Activated CD4-positive, alpha-beta T cell treated with anti-CD3 and anti-CD28 coated beads, Interleukin-2, Interleukin-4, amounts not matched to agents 100 ng/mL and 50 ng/mL, durations not matched to agents 16 hours and 8 hours (primary cell): ENCODE results near the gene ELL.

Experiments used
- DNase-seq: peaks from one replicate; pipeline ENCODE4 v3.0.0-alpha.2; 2020; ENCODE audit warnings: low spot score

ELL gene

GRCh38 chr19:18433735-18434398 lies 88.0 kb downstream of the ELL start:
- DNase-seq = no peak

DNA sequence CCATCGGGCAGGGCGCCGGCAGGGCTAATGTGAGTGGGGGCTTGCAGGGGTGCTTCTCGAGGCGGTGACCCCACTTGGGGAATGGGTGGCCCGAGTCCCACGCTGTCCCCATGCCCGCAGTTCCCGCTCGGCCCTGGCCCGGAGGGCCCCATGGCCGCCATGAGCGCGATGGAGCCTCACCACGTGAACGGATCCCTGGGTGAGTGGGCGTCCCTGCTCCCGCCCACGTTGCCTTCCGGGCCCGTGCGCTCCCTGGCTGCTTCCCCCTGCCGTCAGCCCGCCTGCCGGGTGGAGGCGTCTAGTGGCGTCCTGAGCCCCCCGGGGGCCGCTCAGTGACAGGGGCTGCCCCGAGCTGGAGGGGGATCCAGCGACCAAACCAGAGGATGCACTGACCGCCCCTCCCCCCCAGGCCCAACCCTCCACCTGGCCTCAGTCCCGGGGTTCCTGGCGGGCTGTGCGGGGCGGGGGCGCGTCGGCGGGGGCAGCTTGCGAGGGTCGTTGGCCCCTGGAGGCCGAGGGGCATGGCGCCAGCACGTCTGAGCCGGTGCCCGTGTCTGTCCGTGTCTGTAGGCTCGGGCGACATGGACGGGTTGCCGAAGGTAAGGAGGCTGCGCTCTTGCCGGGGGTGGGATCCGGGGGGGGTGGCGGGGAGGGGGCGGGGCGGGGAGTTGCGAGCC lies 88.7 kb downstream of the ELL start:
- no peak for DNase-seq

DNA sequence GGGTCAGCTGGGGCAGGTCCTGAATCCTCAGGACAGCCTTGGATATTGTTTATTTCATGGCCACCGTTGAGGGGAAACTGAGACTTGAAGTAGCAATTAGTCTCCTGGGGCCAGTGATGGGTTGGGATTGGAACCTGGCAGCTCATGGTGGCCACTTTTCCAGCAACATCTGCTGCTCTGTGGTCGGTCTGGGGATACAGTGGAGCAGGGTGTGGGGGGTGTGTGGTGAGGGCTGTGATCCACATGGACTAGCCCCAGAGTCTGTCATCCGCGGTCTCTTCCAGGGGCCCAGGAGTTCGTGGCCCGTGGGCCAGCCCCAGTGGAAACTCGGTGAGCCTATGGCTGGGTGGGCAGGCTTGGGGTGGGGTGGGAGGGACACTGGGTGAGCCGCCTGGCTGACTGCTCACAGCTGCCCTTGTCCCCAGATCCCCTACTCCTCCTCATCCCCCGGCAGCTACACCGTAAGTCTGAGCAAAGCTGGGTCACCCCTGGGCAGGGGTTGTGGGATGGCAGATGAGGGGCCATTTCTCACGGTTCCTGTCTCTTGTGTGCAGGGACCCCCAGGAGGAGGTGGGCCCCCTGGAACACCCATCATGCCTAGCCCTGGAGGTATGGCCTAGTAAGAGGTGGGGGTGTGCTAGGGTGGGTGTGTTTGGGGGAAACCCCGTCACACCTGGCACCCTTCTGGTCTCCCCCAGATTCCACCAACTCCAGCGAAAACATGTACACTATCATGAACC lies 89.4 kb downstream of the ELL start:
- no peak for DNase-seq

DNA sequence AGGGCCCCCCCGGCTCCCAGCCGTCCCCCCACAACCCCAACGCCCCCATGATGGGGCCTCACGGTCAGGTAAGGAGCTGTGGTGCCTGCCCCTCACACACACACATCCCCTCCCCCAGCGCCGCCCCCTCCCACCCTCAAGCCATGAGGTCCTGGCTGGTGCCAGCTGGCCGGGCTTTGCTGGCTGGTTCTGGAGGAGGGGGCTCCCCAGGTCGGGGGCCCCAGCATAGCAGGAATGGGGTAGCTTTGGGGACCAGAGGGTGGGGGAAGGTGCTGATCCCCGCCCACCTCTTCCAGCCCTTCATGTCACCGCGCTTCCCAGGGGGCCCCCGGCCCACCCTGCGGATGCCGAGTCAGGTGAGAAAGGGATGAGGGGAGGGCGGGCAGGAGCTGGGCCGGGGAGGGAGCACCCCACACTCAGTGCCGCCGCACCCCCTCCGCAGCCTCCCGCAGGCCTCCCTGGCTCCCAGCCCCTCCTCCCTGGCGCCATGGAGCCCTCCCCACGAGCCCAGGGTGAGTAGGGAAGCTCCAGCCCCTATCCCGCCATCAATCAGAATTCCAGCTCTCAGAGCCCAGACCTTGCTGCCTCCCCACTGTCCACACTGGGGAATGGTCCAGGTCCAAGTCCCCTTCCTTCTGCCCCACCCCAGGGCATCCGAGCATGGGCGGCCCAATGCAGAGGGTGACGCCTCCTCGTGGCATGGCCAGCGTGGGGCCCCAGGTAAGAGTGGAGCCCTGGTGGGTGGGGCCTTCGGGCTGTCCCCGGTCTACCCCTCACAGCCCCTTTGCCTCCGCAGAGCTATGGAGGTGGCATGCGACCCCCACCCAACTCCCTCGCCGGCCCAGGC lies 90.3 kb downstream of the ELL start:
- DNase-seq = no peak

DNA sequence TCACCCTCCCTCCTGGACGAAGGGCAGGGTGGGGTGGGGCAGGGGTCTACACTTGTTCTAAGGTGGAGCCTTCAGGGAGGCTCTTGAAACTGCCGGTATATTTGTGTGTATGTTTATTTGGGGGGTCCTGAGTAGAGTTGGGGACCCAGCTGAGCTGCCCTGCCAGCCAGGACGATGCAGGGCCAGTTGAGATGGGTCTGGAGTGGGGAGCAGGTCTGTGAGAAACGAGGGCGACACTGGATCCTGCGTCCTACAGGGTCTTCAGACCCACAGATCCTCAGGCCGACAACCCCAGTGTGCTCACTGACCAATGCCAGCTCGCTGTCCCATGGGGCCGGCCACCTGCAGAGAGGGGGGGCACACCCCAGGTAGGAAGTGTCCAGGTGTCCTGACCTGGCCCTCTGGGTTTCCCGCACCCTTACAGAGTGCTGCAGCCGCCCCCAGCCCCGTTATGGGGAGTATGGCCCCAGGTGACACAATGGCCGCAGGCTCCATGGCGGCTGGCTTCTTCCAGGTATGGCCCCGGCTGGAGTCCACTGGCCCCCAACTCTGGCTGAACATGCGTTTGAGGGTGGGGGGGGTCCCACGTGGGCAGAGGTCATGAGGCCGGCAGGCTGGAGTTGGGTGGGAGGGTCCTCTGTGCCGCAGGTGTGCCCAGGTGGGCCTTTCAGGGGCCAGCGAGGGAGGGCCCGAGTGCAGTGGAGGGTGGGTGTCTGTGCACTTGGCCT lies 91.3 kb downstream of the ELL start:
- DNase-seq = no peak

- DNase-seq = no peak
Measured at GRCh38 chr19:18429717-18430416, 92.0 kb downstream of the ELL start.

- DNase-seq = peak; percentile 79
Measured at GRCh38 chr19:18428787-18429674, 92.8 kb downstream of the ELL start.

DNA sequence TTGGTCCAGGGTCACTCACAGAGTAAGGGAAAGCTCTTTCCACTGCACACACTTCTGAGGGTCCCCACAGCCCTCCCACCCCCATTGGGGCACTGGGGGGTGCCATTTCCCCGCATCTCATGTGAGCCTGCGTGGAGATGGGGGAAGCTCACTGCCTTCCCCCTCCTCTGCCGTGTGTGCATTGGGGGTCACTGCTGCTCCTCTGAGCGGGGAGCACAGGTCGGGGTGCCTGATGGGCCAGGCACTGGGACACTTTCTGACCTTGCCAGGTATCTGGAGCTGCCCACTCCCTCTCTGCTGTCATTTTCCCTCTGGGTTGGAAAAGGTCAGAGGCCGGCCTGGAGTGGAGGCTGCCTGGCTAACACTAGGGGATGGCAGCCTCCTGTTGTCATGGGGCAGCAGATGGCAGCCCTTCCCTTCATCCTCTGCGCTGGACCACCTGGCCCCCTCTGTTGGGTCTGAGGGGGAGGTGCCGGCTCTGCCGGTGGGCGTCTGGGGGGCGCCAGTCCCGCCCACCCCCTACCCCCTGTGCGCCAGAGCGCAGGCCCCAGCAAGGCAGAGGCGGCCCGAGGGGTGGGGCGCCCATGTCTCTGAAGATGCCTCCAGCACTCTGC lies 93.6 kb downstream of the ELL start:
- no peak for DNase-seq

- no peak for DNase-seq
Measured at GRCh38 chr19:18427743-18428113, 94.1 kb downstream of the ELL start.

- DNase-seq = no peak
Measured at GRCh38 chr19:18427080-18427742, 94.7 kb downstream of the ELL start.

- no peak for DNase-seq
Measured at GRCh38 chr19:18426416-18426767, 95.5 kb downstream of the ELL start.

DNA sequence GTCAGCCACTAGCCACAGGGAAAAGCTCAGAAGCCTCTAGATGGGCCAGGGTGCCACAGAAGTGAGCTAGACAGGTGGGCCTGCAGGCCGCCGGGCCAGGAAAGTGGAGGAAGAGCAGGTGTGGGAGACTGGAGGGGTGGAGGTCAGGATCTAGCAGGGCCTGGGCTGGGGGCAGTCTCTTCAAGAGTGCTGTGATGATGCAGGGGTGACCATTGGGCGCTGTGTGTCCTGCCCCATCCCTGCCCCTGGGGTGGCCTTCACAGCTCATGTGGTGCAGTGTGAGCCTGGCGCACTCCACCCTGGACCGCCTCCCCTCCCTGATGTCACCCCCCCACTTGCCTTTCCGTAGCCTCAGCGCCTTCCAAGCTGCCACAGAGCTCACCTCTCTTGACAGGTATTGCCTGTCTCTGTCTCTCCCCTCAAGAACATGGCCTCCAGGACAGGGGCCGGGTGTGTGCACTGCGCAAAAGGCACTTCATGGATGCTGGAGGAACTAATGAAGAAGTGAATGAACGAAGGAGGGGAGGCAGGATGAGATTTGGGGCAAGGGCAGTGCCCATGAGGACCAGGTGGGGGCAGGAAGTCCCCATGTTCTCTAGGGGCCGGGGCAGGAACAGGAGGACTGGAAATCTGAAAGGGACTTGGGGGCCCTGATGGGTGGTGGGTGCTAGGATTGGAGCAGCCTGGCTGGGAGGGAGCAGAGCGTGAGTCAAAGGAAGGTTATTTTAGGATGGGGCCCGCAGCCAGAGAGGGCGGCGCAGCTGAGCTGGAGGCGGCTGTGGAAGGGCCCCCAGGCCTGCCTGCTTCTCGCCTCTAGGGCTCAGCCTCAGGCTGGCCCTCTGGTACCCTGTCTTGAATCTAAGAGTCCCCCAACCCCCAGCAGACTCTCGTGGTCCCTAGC lies 96.1 kb downstream of the ELL start:
- no peak for DNase-seq

DNA sequence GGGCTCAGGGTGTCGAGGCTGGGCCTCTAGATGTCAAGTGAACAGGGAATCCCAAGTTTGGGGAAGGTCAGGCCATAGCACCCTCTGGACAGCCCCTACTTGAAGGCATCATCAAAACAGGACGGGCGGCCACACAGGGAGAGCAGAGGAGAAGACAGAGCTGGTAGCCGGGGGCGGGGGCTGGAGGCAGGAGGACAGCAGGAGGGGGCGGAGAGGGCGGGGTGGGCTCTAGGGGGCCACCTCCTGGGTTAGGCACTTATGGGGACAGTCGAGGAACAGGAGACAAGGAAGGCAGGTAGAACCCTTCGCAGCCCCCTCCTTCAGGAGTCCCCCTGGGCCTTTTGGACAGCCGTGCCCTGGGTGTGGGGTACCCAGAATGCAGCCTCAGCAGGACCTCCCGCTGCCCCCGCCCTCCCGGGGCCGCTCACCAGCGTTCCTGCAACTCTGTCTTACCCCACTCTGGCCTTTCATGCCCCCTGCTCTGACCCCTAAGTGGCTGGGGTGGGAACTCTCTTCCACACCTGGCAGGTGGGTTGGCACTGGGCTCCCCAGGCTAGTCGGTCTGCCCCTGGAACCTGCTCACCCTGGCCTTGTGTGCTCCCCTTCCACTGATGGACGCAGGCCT lies 96.9 kb downstream of the ELL start:
- no peak for DNase-seq

DNA sequence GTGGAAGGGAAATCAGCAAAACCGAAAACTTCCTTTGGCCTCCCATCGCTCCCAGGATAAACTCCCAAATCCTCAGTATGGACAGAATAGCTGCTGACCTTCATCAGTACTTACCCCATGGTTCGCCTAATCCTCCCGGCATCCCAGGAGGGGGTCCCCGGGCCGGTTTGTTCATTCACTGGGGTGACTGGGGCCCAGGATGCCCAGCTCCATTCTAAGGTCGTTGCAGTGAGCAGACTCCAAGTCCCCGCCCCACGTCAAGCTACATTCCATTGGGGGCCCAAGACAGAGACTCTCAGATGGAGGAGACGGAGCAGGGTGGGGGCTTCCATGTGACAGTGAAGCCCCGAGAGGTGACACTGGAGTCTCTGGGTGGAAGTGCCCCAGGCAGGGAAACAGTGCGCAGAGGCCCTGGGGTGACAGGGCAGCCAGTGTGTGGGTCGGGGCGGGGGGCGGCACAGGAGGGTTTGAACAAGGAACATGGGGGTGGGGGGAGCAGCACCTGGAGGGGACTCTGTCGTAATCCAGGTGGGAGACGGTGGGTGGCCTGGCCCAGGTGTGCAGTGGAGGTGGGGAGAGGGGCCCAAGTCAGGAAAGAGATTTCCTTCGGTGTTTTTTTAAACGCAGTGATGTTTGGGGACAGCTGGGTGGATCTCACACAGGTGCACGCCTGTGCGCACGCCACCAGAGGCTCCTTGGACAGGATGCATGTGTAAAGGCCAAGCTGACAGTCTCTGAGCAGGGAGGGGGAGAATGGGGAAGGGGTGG lies 97.6 kb downstream of the ELL start:
- no peak for DNase-seq

DNA sequence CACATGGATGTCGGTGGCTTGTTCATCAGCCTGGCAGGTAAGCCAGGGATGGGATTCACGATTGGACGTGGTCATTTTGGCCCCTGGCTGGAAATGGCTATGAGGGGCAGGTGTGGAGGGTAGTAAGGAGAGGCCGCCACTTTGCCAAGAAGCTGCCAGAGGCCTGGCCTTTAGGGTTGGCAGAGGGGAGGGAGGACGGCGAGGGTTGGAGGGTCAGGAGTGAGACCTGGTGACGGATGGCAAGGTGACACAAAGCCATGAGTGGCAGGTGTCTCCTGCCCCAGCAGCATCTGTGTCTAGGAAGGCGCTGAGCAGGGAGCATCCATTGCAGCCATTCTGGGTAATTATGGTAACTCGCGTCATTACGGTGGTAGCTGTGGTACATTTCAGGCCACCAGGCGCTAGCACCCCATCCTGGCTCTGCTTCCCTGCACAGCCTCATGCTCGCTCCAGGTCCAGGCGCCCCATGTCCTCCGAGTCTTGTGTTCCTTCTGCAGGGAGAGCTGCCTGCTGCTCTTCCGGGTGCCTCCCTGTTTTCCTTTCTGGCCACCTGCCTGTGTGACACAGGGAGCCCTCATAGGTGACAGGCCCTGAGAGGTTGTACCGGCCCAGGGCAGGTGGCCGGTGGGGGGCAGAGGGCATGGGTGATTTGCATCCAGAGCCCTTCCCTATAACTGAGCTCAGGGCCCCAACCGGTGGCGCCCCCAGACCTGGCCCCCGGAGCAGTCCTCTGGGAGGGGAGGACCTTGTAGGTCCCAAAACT lies 98.4 kb downstream of the ELL start:
- no peak for DNase-seq
